GM21529 (cell line): ENCODE measurements around the gene RAB31.
"Not testable (repeated sequence)": the region's sequence is repeated elsewhere in the genome, so short reads cannot be mapped to it uniquely, and the experiment has no call there.

Experiments used
- ATAC-seq: cut with Tn5 transposase; IDR thresholded peaks from one replicate; pipeline ENCODE4 v1.9.1; 2021; ENCODE audit not compliant: unreplicated experiment

RAB31 gene

DNA sequence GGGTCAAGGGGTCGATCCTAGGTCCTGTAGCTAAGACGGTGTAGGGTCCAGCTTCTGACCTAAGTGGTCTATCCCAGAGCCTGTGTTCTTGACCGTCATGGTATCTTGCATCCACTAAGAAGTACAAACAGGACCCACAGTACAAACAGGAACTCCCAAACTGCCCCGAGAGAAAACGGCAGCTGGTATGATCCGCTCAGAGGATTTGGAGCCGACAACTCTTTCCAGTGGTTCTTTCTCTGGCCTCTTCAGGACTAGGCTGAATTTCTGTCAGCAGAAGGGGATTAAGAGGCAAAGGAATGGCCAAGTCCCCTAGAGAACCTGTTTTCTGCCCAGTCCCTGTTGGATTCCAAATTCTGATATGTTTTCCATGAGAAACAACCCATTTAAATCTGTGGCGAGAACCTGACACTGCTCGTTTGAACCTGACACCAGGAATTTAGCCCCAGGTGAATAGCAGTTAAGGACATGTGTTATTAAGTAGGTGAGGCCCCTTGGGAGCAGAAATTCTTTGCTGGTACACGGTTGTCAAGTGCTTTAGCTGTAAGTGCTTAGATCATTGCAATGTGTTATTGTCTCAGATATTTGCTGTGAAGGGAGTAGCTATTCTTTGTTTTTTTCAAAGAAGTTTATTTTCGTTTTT, 127.1 kb downstream of the RAB31 start:
- ATAC-seq, result no peak

DNA sequence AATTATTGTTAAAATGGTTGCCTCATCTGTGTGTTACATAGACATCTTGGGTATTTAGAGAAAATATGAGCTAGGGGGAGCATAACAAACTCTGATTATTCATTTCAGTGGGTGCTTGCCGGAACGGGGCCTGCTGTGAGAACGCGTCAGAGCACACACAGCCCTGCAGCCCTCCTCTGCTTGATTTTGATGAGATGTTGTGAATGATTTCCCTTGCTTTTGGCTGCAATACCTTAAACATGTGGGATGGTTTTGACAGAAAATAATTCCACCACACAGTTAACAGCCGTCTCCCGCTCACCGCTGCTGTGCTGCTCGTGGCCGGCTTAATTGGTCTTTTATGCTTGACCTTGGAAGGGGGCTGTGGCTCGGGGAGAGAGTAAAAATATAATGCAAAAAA, 127.7 kb downstream of the RAB31 start:
- no peak for ATAC-seq

DNA sequence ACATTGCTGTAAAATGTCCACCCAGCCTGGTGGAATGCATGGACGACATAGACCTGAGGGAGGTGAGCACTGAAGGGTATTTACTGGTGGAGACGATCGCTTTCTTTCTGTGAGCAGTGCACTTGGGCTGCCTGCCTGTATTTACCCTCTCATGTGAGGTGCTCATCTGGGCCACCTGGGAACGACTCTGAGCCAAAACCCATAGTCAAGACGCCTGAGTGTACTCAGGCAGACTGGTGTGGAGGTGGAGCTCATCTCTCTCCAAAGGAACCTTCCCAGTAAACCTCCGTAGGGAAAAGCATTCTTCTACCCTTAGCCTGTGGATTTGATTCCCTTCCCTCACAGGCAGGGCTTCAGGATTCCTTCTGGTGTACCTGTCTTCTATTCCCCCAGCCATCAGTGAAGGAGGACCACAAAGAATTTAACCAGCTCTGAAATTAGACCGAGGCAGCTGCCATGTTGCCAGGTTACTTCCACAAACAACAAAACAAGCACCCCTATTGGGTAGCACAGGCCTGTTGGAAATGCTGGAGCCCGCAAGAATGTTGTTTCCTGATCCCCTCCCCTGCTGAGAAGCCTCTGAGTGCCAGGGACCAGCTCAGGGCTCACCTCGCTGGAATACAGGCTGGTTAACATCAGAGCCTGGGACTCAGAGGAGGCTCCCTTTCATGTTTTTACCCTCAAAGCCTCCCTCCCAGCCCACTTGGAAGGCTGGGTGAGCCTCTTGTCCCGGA, 130.2 kb downstream of the RAB31 start:
- ATAC-seq, result no peak

DNA sequence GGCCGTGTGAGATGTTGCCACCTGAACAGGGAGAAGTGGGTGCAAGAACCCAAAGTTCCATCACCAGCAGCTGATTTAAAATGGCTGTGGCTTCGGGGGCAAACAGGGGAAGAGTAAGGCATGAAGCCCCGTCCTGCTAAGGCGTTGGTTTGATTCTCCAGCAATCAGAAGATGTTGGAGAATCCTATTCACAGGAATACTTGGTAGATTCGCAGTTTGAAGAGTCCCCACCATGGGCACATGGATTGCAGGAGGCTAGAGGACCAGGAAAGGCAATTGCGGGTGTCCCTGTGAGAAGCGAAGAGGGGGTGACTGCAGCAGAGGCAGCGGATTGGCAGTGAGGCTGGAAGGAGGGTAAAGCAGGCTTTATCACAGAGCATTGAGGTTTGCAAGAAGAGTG, 131.1 kb downstream of the RAB31 start:
- no peak for ATAC-seq

DNA sequence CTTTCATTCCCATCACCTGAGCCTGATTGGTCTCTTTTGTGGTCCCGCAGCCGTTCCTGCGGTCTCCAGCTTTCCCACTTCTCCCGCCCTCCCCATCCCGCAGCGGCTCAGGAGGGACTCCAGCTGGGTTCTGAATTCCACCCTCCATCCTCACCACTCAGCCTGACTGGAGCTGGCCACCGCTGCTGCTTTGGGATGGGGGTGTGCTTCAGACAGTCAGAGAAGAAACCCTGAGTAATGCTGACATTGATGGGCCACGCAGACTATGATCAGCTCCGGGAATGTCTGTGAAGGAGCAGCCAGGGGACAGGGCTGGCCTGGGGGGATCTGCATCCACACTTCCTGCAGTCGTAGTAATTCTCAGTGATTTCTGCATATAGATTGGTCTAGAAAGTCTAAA, 131.8 kb downstream of the RAB31 start:
- ATAC-seq, result no peak

DNA sequence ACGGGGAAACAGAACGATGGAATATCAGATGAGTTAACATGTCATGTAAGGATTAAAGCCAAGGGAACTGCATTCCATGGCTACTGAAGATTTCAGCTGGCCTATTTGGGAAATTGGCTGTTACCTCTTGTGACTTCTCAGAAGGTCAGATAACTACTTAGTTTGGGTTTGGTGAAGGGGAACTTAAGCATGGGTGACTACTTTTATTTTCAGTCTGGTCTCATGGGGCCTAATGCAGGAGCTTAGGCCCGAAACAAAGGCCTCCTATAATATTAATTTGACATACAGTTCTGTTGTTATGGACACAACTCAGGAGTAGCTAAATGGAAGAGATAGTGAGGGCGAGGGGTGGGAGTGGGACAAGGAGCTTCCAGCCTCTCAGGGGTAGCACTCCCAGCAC, 133.7 kb downstream of the RAB31 start:
- ATAC-seq, result no peak

DNA sequence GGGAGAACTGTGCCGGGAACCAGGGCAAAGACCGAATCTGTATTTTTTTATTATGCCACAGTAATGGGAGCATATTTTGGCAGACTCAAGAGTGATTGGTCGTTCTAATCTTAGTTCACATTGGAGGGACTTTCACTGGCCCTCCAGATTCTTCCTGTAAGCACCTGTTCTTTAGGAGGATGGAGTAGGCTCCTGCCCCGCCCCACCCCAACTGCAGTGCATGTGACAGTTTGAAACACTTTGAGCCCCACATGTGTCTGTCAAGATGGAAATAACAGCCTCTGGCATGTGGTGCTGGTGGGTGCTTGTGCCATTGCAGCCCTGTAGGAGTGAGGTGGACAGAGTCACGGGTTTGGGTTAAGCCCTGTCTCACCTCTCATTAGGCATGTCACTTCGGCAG, 134.3 kb downstream of the RAB31 start:
- ATAC-seq, result no peak

DNA sequence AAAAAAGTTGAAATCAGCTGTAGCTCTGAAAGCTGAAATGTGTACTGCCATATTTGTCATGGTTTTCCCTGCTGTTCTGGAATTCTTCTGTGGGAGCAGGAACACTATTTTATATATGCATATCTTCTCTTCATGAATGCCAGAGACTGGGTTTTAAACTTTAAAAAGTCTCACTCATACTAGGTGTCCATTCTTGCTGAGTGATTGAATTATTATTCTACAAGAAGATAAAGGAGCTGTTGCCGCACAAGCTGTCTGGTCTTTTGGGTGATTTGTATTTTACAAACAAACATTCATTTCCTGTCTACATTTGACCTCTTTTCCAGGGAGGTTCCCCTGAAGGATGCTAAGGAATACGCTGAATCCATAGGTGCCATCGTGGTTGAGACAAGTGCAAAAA, 137.2 kb downstream of the RAB31 start:
- no peak for ATAC-seq

DNA sequence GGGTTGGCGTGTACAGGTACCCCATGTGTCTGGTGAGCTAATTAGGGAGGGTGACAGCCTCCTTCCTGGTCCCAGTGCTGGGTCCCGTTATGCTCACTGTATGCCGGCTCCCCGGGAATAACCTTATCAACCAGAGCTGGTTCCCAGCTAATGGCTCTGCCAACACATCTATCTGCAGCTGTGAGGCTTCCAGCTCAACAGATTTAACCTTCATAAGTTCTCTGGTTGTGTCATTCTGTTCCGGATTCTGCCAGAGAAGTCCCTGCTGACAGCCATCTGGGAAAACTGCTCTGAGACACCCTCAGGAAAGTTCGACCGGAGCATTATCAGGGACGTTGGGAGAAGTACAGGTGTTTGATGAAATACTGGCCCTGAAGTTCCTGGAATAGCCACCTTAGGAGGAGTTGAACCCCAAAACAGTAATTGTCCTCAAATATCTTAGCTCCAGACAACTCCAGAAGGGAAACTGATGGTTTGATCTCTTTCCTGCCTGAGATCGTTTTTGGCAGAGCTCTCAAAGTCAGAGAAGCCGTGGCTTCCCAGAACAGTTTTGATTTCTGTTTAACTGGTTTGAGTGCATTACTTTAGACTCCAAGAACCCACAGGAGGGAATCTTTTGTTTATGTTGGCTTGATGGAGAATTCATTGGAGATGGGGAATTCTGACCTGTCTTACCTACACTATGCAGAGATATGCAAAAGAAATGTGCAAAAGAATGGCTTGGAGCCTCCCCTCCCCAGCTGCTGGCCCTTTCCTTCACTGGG, 138.2 kb downstream of the RAB31 start:
- ATAC-seq, result no peak

DNA sequence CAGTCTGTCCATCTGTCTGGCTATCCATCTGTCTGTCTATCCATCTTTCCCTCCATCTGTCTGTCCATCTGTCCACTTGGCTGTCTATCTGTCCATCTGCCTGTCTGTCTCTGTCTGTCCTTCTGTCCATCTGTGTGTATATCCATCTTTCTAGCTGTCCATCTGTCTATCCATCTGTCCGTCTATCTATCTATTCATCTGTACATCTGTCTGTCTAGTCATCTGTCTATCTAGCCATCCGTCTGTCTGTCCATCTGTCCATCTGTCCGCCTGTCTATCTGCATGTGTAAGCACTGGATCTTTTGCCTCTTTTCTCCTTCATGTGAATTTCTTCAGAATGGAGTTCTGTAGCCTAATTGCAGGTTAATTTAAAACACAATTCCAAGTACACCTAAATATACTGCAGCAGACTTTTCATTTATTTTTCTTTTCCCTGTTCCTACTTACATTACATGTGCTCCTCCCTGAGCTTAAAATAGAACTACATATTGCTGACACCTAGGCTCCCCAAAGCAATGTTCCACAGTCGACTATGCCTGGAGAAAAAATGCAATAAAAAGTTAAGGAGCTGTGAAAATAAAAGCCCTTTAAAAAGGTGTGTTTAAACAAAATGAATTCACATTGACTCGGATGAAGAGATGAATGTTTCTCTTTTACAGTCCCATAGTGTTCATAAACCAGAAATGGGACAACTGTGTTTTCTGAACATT, 140.2 kb downstream of the RAB31 start:
- no peak for ATAC-seq

DNA sequence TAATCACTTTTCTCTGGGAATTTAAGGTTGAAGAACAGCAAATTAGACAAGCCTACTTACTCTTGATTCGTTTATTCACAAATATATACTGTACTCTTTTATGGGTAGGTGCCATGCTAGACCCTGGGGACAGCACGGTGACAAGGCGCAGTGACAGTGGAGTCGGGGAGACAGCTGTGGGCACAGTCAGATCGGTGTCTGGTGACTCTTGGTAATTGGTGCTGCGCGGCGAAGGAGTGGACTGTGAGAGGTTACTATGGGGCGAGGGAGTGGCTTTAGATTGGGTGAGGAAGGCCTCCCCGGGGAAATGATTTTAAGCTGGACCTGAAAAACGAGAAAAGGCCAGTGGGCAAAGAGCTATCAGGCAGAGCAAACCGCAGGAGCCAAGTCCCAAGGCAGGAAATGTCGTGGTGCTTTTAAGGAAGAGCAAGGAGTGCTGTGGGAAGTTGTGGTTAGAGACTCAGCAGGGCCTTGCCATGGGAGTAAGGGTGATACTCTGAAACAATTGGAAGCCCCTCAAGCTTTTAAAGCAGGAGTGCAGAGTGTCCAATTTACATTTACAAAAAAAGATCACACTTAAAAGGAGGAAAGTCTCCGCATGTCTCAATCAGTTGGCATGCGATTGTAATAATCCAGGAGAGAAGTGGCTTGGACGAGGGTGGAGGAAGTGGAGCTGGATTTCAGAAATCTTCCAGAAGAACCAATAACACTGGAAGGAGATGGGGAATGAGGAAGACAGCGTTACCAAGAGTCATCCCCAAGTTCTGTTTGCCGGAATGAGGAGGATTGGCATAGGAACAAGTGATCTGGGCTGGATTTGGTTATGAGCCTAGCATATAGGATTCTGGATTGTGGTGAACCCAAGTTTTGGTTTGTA, 141.5 kb downstream of the RAB31 start:
- no peak for ATAC-seq

DNA sequence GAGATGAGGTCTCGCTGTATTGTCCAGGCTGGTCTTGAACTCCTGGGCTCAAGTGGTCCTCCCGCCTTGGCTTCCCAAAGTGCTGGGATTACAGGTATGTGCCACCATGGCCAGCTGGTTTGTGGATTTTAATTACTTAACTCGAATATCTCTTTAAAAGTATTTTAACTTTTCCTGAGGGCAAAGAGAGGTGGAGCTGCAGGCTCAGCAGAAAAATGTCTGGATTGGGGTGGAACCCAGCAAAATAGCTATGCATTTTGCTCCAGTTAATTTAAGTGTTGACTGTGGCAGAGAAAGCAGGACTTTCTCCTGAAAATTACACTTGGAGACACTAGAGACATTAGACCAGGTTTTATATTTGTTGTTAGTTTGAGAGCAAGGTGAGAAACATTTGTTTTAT, 142.2 kb downstream of the RAB31 start:
- no peak for ATAC-seq

DNA sequence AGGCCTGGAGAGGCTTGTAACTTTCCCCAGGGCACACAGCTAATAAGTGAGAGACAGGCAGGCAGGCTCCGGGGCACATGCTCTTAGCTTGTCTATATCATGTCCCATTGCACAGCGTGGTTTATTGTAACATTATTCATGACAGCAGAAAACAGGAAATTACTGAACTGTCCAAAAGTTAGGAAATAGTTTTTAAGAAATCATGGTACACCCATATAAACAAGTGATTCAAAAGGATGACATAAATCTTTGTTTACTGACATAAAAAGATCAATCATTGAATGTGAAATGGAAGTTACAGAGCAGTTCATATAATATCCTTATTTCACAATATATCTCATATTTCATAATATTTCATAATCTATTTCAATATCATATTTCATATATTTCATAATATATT, 143.4 kb downstream of the RAB31 start:
- ATAC-seq, result no peak

DNA sequence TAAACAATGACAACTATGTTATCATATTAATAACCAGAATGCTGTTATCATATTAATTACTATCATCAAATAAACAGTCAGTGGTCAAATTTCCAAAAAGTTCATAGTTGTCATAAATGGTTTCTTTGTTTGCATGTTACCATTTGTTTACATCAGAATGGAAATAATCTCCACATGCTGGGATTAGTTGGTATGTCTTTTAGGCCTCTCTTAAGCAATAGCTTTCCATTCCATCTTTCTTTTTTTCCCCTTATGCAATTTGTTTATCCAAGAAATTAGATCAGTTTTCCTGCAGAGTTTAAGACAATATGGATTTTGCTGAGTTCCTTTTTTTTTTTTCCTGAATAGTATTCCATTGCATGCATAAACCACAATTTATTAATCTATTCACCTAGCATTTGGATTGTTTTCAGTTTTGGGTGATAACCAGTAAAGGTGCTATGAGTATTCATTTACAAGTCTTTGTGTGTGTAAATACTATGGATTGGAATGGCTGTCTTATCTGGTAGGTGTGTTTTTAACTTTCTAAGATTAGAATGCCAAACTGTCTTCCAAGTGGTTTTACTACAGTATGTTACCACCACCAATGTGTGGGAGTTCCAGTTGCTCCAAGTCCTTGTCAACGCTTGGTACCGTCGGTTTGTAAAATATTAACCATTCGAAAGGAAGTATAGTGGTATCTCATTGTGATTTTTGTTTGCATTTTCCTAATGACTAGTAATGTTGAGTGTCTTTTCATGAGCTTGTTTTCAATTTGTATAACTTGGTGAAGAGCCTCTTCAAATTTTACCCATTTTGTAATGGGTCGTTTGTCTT, 144.4 kb downstream of the RAB31 start:
- no peak for ATAC-seq

DNA sequence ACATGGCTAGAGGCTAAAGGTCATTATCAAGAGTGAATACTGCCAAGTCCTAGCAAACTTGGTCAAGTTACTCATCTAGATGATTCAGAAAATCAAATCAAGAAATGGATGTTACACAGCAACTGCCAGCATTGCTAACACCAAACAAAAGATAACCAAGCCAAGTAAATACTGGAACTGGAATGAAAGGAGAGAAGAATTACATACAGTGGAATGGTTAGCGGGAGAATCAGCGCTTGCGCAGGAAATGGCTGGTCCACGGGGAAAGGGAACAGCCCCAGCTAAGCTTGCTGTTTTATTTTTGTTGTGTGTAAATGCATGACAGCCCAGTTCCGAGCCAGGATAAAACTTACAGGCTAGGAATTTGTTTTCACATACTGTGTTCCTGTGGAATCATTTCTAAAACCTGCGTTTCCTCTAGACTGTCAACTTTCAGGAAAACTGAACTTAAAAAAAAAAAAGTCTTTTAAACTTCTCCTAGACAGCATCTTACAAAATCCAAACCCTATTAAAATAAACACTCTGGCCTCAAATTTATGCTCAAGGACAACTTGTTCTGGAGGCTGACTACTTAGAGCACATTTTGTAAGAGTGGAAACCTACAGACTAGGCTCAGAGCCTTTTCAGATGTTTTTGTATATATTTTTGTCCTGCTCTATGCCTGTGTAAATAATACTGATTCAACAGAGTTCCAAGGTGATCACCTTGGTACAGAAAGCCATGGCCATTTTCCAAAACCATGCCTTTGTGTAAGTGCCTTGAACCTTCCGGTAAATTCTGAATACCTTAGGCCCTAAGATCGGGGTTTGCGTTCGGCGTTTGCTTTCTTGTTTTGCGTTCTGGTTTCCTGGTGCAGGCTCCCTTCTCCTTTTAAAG, 146.9 kb downstream of the RAB31 start:
- ATAC-seq, result no peak

DNA sequence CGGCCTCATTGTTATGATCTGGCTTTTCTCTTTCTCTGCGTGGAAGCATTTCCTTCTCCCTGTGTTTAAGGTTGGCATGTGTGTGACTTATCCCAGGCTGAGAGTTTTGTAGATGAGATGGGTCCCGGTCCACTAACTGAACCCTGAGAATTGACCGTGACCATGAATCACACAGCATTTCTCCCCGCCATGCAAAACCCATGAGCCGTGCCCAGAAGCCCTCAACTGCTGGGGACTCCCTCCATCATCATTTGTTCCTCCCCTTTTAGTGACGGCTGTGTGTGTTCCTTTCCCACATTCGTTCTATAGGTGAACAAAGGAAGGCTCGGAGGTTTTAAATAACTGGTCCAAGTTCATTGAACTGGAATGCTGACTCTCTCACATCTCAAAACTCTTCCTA, 147.6 kb downstream of the RAB31 start:
- no peak for ATAC-seq

DNA sequence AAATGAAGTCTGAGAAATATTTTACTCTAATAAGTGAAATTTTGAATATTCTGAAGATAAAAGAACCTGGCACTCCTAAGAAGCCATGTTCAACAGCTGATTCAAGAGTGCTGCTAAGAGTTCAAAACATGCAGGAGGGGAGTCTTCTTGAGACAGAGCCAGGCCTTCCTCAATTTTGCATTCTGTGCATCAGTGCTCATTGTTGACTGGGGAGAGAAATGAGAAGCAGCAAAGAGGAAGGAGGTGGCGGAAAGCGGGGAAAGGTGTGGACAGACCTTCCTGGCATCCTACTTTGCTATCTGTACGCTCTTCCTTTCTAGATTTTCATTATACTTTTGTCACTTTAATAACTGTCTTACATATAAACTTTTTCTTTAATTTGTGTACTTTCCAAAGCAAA, 148.0 kb downstream of the RAB31 start:
- no peak for ATAC-seq

DNA sequence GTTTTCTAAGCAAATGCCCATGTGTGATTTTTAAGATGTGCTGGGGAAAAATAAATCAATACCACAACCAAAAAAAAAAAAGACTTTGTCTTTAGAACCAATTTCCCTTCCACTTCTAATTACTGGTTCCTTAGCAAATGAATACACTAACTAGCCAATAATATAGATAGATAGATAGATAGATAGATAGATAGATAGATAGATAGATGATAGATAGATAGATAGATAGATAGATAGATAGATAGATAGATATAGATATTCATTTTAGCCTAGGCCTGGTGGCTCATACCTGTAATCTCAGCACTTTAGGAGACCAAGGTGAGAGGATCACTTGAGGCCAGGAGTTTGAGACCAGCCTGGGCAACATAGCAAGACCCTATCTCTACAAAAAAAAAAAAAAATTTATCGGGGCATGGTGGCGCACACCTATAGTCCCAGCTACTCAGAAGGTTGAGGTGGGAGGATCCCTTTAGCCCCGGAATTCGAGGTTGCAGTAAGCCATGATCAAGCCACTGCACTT, 149.4 kb downstream of the RAB31 start:
- not testable (repeated sequence) for ATAC-seq

DNA sequence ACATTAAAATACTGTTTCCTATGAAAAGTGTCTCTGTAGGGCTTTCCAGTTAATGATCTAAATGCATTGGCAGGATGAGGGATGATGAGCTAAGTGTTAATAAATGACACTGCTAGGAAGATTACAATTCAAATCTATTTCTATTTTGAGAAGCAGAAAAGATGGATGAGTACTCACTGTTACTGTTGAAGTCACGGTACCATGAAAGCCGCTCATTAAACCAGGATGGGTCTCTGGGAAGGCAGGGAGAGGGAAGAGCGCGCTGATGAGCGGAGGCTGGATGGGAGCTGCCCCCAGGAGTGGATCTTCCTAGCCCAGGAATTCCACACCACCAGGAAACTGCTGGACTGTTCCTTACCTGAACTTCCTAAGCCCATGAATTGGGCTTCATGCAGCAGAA, 150.5 kb downstream of the RAB31 start:
- no peak for ATAC-seq
